Fibroblast of the aortic adventitia (primary cell): ENCODE data around the gene ALK. TPM values are rescaled to one million over a fixed set of nuclear protein-coding genes. Genes with fewer than 3 reads are reported as not detected.

ENCODE experiments used
- DNase-seq: peaks from one replicate; pipeline ENCODE4 v3.0.0-alpha.2; 2010; ENCODE audit warnings: low read depth
- H3K4me3 ChIP-seq: 2 replicates; pipeline ENCODE4 v1.5.1; 2011; ENCODE audit warnings: low read depth, mild to moderate bottlenecking, control low read depth, low read length, moderate library complexity
- total RNA-seq: library from RNA; depleted of rRNA; stranded (reverse); fragments of >200 nt; gene quantifications from 2 replicates; pipeline ENCODE4 v1.2.3, GENCODE V29; 2012; ENCODE audit warnings: low replicate concordance
- TF ChIP-seq, protein P1 (sequence below): IDR thresholded peaks from 2 replicates; pipeline ENCODE4 v1.5.1; 2011; ENCODE audit warnings: mild to moderate bottlenecking, low read length, control low read depth, inconsistent platforms; ENCODE audit not compliant: insufficient read depth

The ALK gene
- total RNA-seq, 1 donor = 0.27 TPM

DNA sequence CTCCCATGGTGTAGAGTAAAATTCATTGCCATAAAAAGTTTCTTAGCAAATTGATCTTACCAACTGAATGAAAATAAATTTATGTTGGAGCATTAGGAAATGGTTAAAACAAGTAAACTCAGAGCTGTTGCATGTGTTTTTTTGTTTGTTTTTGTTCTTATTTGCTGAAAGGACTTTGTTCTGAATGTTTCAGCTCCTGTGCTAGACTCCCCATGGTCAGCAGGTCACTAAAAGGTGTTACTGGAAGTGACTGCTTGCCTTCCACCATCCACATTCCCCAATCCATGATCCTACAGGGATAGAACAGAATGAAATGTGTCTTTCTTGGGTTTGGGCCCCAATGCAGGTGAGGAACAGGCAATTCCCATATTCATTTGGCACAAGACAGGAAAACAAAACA, 101.8 kb downstream of the ALK start:
- H3K4me3 ChIP-seq = no peak overlapping the region
- TF ChIP-seq, protein P1, sequence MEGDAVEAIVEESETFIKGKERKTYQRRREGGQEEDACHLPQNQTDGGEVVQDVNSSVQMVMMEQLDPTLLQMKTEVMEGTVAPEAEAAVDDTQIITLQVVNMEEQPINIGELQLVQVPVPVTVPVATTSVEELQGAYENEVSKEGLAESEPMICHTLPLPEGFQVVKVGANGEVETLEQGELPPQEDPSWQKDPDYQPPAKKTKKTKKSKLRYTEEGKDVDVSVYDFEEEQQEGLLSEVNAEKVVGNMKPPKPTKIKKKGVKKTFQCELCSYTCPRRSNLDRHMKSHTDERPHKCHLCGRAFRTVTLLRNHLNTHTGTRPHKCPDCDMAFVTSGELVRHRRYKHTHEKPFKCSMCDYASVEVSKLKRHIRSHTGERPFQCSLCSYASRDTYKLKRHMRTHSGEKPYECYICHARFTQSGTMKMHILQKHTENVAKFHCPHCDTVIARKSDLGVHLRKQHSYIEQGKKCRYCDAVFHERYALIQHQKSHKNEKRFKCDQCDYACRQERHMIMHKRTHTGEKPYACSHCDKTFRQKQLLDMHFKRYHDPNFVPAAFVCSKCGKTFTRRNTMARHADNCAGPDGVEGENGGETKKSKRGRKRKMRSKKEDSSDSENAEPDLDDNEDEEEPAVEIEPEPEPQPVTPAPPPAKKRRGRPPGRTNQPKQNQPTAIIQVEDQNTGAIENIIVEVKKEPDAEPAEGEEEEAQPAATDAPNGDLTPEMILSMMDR = no peak
- DNase-seq = no peak

GRCh38 chr2:29817801-29818680, 103.3 kb downstream of the ALK start:
- no peak for DNase-seq
- TF ChIP-seq, protein P1 = no peak
- H3K4me3 ChIP-seq = no peak overlapping the region

DNA sequence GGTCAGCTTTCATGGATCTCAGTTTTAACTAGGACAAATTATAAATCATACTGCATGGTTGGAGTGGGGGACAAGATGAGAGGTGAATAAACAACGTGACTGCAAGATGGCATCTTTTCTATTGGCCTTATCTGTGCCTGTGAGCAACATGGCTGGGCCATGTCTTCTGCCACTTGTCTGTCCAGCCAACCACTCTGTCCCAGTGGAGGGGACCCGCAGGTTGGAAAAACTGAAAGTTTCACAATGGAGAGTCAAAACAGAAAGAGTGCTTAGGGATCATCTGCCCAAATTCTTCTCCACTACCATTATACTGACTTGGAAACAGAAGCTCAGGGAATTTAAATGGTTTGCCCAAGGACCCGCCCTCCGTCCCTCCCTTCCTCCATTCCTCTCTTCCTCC, 104.1 kb downstream of the ALK start:
- TF ChIP-seq, protein P1 = no peak
- DNase-seq = no peak
- no peak overlapping the region for H3K4me3 ChIP-seq

GRCh38 chr2:29816651-29817050, 104.7 kb downstream of the ALK start:
- no peak overlapping the region for H3K4me3 ChIP-seq
- TF ChIP-seq, protein P1 = no peak
- DNase-seq = no peak

DNA sequence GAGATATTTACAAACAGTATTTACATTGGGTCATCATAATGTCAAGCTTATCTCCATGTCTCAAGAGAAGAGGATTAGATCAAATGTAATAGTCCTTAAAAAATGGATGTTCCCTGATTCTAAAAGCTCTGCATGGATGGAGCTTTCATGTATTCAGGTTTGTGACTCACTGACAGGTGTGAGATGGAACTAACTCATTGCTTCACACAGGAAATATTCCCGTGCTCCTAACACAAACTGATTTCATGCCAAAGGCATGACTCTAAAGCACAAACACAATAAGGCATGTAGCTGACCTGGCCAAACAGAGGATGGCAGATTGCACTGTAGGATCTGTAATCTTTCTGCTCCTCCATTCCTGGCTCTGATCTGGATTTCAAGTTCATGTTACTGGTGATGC, 110.0 kb downstream of the ALK start:
- no peak for DNase-seq
- TF ChIP-seq, protein P1 = no peak
- no peak overlapping the region for H3K4me3 ChIP-seq

DNA sequence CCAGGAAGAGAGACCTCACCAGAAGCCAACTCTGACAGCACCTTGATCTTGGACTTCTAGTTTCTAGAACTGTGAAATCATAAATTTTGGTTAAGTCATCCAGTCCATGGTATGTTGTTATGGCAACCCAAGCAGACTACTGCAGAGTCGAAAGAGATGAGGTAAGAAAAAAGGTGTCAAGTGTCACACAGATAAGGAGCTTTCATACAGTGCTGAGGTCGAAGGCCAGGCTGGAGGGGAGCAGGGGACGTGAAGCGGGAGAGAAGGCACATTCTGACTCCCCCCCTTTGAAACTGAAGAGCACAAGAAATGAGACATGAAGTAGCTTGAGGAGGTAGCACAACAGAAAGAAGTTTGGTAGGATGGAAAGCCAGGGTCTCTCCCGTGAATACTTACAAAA, 110.4 kb downstream of the ALK start:
- TF ChIP-seq, protein P1 = no peak
- no peak overlapping the region for H3K4me3 ChIP-seq
- DNase-seq = no peak
